ENCODE measurements around the gene RIOK3. TPM values are rescaled to one million over a fixed set of nuclear protein-coding genes. Genes with fewer than 3 reads are reported as not detected.

Gene RIOK3
- total and polyA plus RNA-seq, 4 donors: 29.9 to 104 (median 42.8) TPM

- Histone ChIP-seq H3K4me1 (ENCODE audit: control insufficient read depth in 4 of 4, insufficient read depth in 4 of 4, low read length in 3 of 4) (peaks cover 0 to 9% (median 3%) of the 10 kb centered on the region in 4 donors), H3K9ac (ENCODE audit: low read depth in 1 of 2, low read length in 2 of 2) (no peak overlapping the region), H3K27ac (ENCODE audit: low read depth in 1 of 2, low read length in 2 of 2) (no peak overlapping the region), H3K9me3 (ENCODE audit: control insufficient read depth in 4 of 4, low read length in 3 of 4) (no peaks in the 10 kb centered on the region), H3K4me3 (ENCODE audit: low read depth in 1 of 3, low read length in 3 of 3) (no peak overlapping the region), H3K36me3 (ENCODE audit: control insufficient read depth in 4 of 4, insufficient read depth in 3 of 4, low read depth in 1 of 4, low read length in 3 of 4) (peaks cover 0 to 1% (median 0%) of the 10 kb centered on the region in 4 donors), H3K27me3 (ENCODE audit: control insufficient read depth in 4 of 4, insufficient read depth in 4 of 4, low read length in 3 of 4) (no peaks in the 10 kb centered on the region)
- TF ChIP-seq, protein P1, sequence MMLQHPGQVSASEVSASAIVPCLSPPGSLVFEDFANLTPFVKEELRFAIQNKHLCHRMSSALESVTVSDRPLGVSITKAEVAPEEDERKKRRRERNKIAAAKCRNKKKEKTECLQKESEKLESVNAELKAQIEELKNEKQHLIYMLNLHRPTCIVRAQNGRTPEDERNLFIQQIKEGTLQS (IDR thresholded peaks at IDR 0.05): no peak
- TF ChIP-seq FOXA1 (IDR thresholded peaks at IDR 0.05): no peak
- no peak for TF ChIP-seq TAF1 (conservative IDR thresholded peaks at IDR 0.05)
- no peak for TF ChIP-seq FOXA2 (IDR thresholded peaks at IDR 0.05)
- no peak for TF ChIP-seq MAX (IDR thresholded peaks at IDR 0.05)
- TF ChIP-seq EGR1 (IDR thresholded peaks at IDR 0.05; ENCODE audit: low read depth in 2 of 2): no peak
- no peak for TF ChIP-seq HNF4G (IDR thresholded peaks at IDR 0.05)
- TF ChIP-seq NR2F2 (IDR thresholded peaks at IDR 0.05): no peak
- TF ChIP-seq RXRA (IDR thresholded peaks at IDR 0.05): no peak
- TF ChIP-seq, protein P2, sequence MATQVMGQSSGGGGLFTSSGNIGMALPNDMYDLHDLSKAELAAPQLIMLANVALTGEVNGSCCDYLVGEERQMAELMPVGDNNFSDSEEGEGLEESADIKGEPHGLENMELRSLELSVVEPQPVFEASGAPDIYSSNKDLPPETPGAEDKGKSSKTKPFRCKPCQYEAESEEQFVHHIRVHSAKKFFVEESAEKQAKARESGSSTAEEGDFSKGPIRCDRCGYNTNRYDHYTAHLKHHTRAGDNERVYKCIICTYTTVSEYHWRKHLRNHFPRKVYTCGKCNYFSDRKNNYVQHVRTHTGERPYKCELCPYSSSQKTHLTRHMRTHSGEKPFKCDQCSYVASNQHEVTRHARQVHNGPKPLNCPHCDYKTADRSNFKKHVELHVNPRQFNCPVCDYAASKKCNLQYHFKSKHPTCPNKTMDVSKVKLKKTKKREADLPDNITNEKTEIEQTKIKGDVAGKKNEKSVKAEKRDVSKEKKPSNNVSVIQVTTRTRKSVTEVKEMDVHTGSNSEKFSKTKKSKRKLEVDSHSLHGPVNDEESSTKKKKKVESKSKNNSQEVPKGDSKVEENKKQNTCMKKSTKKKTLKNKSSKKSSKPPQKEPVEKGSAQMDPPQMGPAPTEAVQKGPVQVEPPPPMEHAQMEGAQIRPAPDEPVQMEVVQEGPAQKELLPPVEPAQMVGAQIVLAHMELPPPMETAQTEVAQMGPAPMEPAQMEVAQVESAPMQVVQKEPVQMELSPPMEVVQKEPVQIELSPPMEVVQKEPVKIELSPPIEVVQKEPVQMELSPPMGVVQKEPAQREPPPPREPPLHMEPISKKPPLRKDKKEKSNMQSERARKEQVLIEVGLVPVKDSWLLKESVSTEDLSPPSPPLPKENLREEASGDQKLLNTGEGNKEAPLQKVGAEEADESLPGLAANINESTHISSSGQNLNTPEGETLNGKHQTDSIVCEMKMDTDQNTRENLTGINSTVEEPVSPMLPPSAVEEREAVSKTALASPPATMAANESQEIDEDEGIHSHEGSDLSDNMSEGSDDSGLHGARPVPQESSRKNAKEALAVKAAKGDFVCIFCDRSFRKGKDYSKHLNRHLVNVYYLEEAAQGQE (IDR thresholded peaks at IDR 0.05): no peak
- TF ChIP-seq SP1 (IDR thresholded peaks at IDR 0.05): no peak
- no peak for TF ChIP-seq JUND (IDR thresholded peaks at IDR 0.05)
- no peak for TF ChIP-seq RAD21 (IDR thresholded peaks at IDR 0.05)
- TF ChIP-seq GABPA (IDR thresholded peaks at IDR 0.05 in 1 of 2, conservative IDR thresholded peaks at IDR 0.05 in 1 of 2): no peak
- no peak for DNase-seq (ENCODE audit: low spot score)
- 98% methylated on average over 8 of the region's 8 CpGs for WGBS
Measured at GRCh38 chr18:23403310-23403709, 49.8 kb upstream of the RIOK3 start.

DNA sequence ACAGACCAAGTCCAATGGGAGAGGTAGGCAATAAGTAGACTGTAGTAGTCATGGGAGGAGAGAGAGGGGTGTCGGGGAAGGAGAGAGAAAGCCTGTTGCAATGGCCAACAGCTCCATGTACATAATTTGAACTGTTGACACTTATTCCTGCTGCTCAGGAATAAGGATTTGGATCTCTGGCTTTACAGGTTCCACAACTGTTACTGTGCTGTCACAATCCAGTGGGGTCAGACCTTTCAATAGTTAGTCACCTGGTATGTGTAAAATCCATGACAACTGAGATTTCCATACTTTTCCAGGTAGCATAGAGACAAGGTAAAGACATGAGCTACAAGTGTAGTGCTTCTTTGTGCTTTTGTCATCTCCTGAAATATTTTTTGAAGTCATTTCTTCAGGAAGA lies 47.5 kb upstream of the RIOK3 start:
- Histone ChIP-seq H3K9ac (ENCODE audit: low read depth in 1 of 2, low read length in 2 of 2) (no peak overlapping the region), H3K4me3 (ENCODE audit: low read depth in 1 of 3, low read length in 3 of 3) (no peak overlapping the region), H3K27ac (ENCODE audit: low read depth in 1 of 2, low read length in 2 of 2) (no peak overlapping the region), H3K27me3 (ENCODE audit: control insufficient read depth in 4 of 4, insufficient read depth in 4 of 4, low read length in 3 of 4) (no peaks in the 10 kb centered on the region), H3K4me1 (ENCODE audit: control insufficient read depth in 4 of 4, insufficient read depth in 4 of 4, low read length in 3 of 4) (peaks cover 0 to 9% (median 3%) of the 10 kb centered on the region in 4 donors), H3K36me3 (ENCODE audit: control insufficient read depth in 4 of 4, insufficient read depth in 3 of 4, low read depth in 1 of 4, low read length in 3 of 4) (no peaks in the 10 kb centered on the region), H3K9me3 (ENCODE audit: control insufficient read depth in 4 of 4, low read length in 3 of 4) (no peaks in the 10 kb centered on the region)
- 96% methylated on average over 1 of the region's 1 CpG for WGBS
- DNase-seq (ENCODE audit: low spot score): no peak
- TF ChIP-seq HNF4G (IDR thresholded peaks at IDR 0.05) (no peak), MAX (IDR thresholded peaks at IDR 0.05) (no peak), SP1 (IDR thresholded peaks at IDR 0.05) (no peak), GABPA (IDR thresholded peaks at IDR 0.05 in 1 of 2, conservative IDR thresholded peaks at IDR 0.05 in 1 of 2) (no peak), FOXA2 (IDR thresholded peaks at IDR 0.05) (no peak), HNF4A (conservative IDR thresholded peaks at IDR 0.05) (no peak)
- TF ChIP-seq, protein P3, sequence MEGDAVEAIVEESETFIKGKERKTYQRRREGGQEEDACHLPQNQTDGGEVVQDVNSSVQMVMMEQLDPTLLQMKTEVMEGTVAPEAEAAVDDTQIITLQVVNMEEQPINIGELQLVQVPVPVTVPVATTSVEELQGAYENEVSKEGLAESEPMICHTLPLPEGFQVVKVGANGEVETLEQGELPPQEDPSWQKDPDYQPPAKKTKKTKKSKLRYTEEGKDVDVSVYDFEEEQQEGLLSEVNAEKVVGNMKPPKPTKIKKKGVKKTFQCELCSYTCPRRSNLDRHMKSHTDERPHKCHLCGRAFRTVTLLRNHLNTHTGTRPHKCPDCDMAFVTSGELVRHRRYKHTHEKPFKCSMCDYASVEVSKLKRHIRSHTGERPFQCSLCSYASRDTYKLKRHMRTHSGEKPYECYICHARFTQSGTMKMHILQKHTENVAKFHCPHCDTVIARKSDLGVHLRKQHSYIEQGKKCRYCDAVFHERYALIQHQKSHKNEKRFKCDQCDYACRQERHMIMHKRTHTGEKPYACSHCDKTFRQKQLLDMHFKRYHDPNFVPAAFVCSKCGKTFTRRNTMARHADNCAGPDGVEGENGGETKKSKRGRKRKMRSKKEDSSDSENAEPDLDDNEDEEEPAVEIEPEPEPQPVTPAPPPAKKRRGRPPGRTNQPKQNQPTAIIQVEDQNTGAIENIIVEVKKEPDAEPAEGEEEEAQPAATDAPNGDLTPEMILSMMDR (IDR thresholded peaks at IDR 0.05; ENCODE audit: low read depth, low read length, missing input control): no peak
- TF ChIP-seq, protein P1 (IDR thresholded peaks at IDR 0.05): no peak

Measured in liver (tissue), 9 donors.